HG02852 (cell line): ENCODE data around the gene TFCP2L1.

Experiments
- ATAC-seq: cut with Tn5 transposase; IDR thresholded peaks from one replicate; pipeline ENCODE4 v1.9.1; 2021; ENCODE audit warnings: mild to moderate bottlenecking, moderate library complexity; ENCODE audit not compliant: unreplicated experiment

The TFCP2L1 gene

DNA sequence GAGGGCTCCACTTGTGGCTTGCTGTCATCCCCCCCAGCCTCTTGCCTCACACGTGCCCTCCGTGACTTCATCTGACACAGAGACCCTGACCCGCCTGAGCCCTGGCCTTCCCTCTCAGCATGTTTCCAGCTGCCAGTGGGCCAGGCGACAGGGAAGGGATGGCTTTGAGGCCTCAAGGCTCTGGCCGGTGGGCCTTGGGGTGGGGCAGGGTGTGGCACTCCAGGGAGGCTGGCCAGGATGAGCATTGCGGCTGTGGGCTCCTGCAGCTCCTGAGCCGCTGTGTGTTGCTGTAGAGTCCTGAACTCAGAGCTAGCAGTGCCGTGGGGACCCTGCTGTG, 85.0 kb downstream of the TFCP2L1 start:
- ATAC-seq: no peak

DNA sequence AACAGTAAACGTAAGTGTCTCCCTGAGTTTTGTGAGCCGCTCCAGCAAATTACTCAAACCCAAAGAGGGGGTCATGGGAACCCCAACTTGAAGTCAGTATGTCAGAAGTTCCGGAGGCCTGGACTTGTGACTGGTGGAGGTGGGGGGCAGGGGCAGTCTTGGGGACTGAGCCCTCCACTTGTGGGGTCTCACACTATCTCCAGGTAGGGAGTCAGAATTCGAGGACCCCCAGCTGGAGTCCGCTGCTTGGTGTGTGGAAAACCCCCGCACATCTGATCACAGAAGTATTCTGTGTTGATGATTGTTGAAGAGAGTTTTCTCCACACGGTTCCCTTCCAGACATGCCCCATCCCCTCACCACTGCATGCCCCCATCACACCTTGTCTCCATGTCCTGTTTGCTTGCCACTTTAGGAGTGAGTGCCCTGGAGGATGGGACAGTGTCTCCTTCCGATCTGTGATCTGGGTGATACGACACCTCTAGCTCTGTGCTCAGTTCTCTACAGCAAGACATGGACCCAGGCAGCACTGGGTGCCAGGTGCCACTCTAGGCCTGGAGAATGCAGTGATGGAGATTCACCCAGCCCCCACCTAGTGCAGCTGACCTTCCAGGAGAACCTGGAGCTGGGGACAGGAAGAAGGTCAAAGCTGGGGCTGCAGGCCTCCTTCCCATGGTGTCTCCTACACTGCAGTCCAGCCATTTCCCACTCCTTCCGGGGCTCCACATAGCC, 85.6 kb downstream of the TFCP2L1 start:
- no peak for ATAC-seq

DNA sequence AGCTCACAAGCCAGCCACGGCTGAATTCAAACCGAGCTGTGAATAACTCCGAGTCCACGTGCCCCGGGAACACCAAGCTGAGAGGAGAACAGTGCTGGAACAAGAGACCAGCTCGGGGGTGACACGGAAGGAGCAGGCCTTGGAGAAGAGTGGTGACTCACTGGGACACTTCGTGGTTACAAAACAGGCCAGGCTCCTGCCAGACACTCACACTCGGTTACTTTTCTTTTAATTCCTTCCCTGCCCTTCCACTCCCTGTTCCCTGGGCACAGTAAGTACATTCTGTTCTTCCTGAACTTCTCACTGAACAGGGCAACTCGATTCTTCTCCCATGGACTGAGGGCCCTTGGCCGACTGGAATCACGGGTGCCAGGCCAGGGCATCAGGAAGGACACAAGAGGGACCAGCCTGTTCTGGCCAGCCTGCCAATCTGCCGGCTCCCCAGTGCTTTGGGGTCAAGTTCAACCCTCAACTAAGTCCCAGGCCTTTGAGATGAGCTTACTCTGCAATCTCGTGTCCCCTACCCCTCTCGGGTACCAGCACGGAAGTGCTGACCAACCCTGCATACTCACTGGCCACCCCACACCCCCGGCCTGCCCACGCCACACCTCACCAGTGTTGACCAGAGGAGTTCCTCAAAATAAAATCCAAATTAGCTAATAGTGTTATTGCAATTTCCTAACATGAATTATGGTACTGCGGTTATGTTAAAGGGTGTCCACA, 87.5 kb downstream of the TFCP2L1 start:
- ATAC-seq: no peak

DNA sequence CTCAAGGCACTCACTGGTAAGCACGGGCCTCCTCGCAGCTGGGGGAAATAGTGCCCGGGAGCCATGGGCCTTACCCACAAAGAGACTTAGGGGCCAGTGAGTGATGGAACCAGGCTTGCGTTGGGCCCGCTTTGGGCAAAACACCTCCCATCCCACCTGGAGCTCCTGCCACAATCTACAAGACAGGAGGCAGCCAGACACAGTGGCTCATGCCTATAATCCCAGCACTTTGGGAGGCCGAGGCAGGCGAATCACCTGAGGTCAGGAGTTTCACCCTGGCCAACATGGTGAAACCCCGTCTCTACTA, 88.2 kb downstream of the TFCP2L1 start:
- no peak for ATAC-seq

DNA sequence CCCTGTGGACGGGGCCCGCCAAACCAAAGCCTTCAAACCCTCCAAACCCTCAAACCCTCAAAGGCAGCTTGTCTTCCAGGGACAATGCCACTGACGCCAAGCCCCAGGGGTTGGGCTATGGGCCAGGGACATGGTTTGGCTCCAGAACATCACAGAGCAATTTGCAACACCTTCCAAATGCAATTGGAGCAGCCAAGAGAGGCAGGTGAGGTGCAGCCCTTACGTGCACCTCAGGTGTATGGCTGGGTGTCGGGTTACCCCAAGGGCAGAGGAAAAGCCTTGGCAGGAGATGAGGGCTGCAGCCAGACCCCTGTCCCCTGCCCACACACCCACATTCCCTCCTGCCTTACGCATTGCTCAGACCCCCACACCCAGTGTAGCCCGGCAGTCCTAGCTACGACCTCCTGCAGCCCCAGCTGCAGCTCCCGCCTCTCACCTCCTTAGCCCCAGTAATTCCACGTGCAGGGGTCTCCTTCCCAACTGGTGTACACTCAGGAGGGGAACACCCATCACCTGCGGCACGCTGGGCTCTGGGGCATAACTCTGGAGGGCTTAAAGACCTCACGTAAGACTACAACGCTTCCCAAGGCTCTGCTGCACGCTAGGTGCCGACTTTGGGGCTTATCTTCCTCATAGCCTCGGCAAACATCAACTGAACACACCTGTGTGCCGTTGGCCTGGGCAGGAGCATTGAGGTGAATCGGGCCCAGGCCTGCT, 88.7 kb downstream of the TFCP2L1 start:
- no peak for ATAC-seq

DNA sequence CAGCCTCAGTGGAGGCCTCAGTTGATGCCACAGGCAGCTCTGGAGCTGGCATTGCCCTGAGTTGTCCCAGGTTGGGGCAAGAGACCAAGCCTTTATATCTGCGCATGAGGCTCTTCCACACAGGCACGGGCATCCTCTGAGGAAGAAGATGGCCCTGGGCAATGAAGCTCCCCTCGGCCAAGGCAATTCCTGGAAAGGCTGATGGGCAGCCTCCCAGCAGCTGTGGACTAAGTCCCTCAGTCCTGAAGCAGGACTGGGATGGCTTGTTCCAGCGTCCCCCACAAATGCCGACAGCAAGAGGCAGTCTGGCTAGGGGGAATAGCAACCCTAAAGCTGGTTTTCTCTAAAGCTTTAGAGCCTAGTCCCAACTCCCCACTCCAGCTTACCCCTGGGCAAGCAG, 90.0 kb downstream of the TFCP2L1 start:
- no peak for ATAC-seq

DNA sequence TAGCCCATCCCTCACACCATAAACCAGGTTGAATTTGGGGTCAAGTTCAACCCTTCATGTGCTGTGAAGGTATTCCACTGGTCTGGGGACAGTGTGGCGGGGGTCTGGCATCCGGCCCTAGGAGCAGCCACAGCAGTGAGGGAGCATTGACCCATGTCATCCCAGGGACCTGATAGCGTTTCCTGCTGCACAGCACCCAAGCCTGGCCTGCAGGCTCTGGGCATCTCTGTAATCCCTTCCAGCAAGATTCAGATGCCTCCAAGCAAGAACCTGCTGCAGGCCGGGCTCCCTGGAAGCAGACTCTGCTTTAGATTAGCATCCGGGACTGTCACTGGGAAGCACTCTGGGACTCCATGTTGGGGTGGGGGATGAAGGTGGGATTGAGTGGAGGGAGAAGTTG, 90.4 kb downstream of the TFCP2L1 start:
- ATAC-seq: no peak

DNA sequence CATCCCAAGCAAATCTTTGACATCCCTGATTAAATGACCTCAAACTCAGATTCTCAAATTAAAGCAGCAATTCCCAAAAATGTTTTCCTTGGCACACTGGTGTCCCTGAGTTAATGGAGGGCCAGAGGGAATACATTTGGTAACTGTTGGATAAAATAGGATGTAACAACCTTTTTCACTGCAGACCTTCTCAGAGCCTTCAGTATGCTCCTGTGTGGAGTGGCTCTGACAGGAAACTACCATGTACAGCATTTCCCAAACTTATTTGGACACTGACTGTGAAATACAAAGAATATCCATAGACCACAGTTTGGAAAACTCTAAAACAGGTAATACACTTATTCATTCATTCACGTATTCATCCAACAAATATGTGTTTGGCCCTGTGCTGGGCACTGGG, 91.8 kb downstream of the TFCP2L1 start:
- no peak for ATAC-seq

DNA sequence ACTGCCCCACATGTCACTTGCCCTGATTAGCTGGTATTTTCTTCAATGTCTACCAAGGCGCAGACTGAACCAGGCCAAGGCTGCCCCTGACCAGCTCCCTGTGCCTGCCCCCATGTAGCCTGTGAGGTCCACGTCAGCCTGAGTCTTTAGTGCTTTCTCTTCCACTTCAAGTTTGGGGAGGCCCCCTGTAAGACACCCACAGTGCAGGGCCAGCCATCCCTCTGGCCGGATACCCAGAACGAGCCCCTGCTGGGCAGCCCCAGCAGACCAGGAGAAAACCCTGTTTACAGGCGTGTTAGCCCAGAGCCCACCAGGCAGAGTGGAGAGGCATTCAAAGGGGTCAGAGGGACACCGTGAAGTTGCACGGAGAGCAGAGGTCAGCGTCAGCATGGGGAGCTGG, 92.4 kb downstream of the TFCP2L1 start:
- no peak for ATAC-seq

DNA sequence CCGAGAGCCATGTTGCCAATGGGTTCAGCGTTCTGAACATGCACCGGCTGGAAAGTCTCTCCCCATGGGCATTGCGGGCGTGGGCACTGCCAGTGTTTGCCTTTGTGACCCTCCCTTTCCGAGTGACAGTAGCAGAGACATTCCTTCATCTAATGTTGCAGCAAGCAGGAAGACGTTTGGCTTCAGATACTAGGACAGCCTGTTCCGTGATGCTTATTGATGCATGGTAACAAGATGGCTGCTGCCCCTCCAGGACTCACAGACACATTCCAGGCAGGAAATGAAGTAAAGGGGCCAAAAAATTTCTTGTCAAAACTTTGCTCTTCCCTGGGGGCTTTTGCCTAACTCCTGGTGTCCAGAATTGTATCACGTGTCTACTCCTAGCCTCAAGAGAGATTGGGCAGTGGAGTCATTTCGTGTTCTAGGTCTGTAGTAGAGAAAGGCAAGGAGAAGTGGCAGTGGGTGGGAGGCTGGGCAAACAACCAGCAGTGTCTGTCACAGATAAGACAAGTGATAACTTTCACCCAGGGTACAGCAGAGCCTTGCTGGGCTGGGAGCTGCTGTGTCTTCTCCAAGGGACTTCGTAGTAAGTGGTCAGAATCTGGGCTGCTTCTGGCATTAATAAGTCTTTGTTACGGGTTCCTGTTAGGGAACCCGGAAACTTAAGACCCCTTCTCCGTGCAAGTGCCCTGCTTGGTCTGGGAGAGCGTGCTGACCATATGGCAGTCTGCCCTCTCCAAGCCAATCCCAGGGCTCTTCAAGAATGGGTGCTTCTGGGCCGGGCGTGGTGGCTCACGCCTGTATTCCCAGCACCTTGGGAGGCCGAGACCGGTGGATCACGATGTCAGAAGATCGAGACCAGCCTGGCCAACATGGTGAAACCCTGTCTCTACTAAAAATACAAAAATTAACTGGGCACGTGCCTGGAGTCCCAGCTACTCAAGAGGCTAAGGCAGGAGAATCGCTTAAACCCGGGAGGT, 93.5 kb downstream of the TFCP2L1 start:
- no peak for ATAC-seq

DNA sequence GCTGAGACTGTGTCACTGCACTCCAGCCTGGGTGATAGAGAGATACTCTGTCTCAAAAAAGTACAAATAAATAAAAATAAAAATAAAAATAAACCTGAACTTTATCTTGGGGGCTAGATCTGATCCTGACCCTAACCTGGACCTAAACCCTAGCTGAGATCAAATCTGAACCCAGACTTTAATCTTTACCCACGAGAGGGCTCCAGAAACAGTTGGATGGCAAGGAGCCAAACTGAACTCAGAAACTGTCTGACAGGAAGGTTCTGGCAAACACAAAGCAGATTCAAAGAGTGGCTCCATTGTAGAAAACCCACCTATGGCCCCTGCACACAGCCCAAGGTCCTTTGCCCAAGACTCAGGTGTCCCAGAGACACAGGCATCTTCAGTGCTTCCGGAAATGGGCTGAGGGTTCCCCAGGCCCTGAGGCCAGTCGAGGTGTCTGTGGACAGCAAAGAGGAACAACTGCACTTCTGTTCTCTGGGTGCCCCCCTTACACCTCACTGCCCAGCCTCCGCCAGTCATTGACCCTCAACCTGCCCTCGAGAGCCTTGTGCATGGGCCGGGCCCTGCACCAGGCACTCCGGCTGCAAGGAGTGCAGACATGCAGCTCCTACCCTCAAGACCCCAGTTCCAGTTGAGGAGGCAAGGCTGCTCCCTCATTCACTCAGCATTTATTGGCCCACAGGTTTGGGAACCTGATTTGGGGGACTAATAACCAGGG, 95.2 kb downstream of the TFCP2L1 start:
- no peak for ATAC-seq

DNA sequence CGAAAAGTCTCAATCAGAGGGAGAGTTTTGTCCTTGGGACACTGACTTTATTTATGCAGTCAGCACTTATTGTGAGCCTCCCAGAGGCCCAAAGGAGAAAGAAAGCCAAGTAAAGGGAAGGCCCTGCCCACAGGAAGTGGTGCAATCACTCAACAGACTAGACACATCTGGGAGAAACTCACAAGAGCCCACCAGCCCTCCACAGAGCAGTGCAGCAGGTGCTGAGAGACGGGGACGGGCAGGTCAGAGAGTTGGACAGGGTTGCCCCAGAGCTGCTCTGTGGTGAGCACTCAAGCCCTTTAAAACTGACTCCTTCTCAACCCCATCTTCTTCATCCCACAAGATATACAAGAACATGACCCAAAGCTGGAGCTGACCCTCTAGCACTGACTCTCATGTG, 96.0 kb downstream of the TFCP2L1 start:
- ATAC-seq: no peak

DNA sequence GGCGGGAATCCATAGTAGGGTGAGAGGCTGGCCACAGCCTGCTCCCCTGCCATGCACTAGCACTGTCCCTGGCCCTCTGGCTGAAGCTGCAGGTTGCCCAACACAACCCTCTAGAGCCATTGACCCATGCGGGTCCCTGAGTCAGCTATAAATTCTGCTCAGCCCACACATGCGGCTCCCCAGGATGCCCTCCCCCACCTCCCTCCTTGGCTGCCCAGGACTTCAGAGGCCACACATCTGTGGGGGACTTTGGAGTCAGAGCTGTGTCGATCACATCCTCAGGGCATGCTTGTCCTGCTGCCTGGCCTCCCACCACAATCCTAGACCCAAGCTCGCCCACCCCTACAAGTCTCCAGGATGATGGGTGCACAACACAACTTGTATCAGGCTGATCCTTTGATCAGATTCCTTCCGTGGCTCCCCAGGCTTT, 97.0 kb downstream of the TFCP2L1 start:
- no peak for ATAC-seq

DNA sequence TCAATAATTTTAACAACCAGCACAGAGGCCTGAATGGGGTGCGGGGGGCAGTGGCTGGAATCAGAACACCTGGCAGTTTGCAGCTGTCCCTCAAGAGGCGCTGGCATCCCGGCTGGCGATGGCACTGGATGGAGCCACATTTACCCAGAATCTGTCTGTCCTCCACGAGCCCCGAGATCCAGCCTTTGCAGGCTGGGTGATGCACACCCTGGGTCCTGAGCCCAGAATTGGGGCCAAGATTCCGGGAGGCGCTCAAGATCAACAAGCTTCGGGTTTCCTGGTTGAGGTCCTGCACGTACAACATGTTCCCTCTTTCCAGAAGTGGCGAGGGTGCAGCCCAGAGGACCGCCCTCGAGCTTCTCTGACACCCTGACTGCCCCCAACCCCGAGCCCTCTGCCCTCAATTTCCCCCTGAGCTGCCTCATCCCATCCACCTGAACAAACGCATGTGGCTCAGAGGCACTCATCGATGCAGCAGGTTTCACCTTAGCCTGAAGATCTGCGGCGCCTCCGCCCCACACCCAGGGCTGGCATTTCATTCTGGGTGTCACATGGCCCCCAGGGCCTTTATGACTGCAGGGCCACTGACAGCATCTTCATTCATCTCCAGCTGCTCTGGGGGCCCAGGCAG, 97.5 kb downstream of the TFCP2L1 start:
- no peak for ATAC-seq

DNA sequence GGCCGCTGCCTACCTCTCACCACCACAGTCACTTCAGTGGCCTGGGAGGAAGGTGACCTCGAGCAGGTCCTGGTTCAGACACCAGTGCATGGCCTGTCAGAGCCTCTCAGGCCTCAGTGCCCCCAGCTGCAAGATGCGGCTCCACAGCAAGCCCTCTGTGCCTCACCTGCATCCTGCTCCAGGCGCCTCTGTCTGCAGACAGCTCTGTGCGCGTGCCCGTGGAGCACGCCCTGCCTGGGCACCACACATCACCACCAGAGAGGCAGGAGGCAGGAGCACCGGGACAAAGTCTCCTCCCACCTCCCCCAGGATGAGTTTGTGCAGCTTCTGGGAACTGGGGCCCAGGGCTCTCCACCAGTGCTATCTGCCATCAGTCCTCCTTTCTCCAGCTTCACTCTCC, 98.7 kb downstream of the TFCP2L1 start:
- no peak for ATAC-seq

DNA sequence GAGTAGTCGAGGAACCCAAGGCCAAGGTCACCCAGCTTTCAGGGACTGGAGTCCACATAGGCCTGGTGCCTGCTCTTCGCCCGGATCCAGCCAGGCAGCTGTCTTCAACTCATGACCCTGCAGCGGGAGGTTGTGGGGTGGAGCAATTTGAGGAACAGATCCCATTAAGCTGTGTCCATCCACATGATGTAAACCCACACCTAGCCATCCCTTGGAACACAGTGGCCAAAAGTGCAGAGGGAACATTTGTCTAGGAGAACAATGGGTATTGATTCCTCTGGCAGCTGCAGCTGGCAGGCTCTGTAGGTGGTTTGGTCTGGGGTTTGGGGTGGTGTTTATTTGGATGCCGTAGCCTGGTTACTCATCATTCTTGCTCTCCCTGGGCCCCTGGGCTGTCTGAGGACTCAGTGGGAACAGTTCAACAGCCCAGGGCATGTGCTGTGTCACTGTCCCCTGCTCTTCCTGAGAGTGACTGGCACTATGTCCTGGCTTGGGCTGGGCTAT, 99.4 kb downstream of the TFCP2L1 start:
- no peak for ATAC-seq

DNA sequence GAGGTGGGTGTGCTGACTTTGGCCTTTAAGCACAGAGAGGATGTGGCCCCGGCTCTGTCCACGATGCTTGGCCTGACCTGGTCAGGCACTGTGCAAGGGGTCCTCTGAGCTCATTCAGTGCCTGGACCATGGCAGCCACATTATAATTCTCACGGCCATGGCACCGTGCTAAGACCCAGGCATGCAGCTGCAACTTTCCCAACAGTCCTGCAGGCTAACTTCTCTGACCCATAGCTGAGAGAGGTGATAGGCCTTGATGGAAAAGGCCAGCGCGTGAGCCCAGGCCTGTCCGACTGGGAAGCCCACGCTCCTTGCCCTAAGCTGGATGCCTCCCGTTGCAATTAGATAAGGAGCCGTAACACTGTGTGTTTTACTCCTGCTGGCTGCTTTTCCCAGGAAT, 99.9 kb downstream of the TFCP2L1 start:
- no peak for ATAC-seq

DNA sequence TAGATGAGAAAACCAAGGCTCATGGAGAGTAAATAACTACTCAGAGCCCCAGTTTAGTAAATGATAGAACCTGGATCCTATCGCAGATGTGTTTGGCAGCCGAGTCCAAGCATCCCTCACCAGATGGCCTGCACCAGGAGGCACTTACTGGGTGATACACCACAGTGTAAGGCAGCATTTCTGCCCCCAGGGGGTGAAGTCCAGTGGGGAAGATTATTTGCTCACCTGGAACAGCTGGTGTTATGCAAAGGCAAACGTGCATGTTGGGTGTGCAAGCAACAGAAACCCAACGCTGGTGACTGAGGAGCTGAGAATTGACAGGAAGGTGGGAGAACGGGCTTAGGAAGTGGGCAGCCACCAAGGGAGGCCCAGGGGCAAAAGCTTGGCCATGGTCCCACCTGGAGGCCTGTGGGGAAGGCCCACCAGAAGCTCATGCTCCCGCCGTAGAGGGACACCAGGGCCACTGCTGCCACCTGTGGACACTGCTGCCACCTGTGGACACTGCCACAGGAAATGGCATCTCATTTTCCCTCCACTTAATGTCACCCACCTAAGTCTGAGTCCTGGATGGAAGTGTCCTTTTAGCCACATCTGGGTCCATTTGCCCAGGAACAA, 100.6 kb downstream of the TFCP2L1 start:
- ATAC-seq: no peak

DNA sequence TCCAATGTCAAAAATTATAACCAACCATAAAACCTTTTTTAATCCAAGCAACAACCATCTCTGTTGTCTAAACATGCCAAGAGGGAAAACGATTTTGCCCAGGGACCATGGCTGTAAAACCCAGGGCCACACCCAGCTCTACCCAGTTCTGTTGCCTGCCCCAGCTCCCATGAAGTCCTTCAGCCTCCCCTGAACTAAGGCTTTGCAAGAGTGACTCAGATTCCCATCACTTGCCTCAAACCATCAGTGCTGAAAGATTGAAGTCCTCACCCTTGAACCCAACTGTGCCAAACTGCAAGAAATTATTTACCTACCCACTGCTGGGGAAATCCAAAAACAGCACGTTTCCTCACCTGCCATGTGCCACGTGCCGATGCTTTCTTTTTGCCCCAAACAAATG, 102.5 kb downstream of the TFCP2L1 start:
- ATAC-seq: no peak
